WTC11 (cell line): ENCODE data around the gene AGBL4.

Experiments used
- GTF2I ChIP-seq: fragments of 250-450 bp; sonication (Bioruptor Pico); conservative IDR thresholded peaks from 2 replicates; pipeline ENCODE4 v1.4.0; 2021; ENCODE audit warnings: mild to moderate bottlenecking
- SMAD4 ChIP-seq: sonication (generic); formaldehyde crosslinking; IDR thresholded peaks from 2 replicates; pipeline ENCODE4 v1.8.0; 2022; ENCODE audit warnings: mild to moderate bottlenecking, missing genetic modification reagents
- SP1 ChIP-seq: sonication (generic); formaldehyde crosslinking; conservative IDR thresholded peaks from 2 replicates; pipeline ENCODE4 v1.8.1; 2022; ENCODE audit warnings: missing genetic modification reagents
- TCF7 ChIP-seq: sonication (generic); formaldehyde crosslinking; IDR thresholded peaks from 2 replicates; pipeline ENCODE4 v1.8.0; 2022; ENCODE audit warnings: mild to moderate bottlenecking, low read depth, missing genetic modification reagents, moderate library complexity
- TP53 ChIP-seq: sonication (generic); formaldehyde crosslinking; IDR thresholded peaks from 2 replicates; pipeline ENCODE4 v1.8.1; 2023; ENCODE audit warnings: mild to moderate bottlenecking, missing genetic modification reagents
- ZNF121 ChIP-seq: sonication (generic); formaldehyde crosslinking; IDR thresholded peaks from 2 replicates; pipeline ENCODE4 v1.8.0; 2023; ENCODE audit warnings: missing genetic modification reagents
- TF ChIP-seq, protein P1 (sequence below): fragments of 200-600 bp; IDR thresholded peaks from 2 replicates; pipeline ENCODE4 v1.8.0; 2022; ENCODE audit warnings: antibody characterized with exemption
- TF ChIP-seq, protein P2 (sequence below): sonication (generic); formaldehyde crosslinking; conservative IDR thresholded peaks from 2 replicates; pipeline ENCODE4 v1.8.1; 2022; ENCODE audit warnings: mild to moderate bottlenecking, missing genetic modification reagents

DNA sequence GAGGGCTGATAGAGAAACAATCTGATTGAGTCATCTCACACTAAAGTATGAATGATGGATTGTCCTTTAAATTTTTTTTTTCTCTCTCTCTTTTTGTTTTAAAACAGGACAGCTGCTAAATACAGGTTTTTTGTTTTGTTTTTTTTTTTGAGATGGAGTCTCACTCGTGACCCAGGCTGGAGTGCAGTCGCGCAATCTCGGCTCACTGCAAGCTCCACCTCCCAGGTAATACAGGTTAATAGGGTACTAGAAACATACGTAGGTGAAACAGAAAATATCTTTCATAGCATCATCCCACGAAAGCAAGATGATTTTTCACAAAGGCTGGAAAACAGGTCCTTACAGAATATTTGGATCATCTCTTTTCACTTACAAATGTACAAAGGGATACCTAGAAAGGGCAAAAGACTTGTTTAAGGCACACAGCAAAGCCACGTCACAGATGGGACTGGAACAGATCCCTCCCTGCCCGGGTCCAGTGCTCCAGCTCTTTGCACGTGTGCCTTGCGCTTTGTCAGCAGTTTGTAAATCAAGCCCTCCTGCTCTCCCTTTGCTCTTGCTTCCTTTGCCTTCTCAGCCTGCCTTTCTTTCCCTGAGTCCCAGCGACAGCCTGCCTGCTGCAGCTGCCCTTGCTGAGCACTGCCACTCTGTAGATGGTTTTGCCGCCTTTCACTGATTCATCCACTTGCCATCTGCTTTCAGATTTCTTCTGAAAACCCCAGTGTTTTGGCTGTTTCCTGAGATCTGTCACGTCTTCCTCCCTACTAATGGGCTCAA is 1075.8 kb downstream of the AGBL4 start:
- TF ChIP-seq TCF7 (CRISPR knock-in tag) (no peak), ZNF121 (no peak), SP1 (no peak), GTF2I (CRISPR knock-in tag) (no peak), SMAD4 (CRISPR knock-in tag) (no peak), TP53 (CRISPR knock-in tag) (no peak)
- TF ChIP-seq, protein P1, sequence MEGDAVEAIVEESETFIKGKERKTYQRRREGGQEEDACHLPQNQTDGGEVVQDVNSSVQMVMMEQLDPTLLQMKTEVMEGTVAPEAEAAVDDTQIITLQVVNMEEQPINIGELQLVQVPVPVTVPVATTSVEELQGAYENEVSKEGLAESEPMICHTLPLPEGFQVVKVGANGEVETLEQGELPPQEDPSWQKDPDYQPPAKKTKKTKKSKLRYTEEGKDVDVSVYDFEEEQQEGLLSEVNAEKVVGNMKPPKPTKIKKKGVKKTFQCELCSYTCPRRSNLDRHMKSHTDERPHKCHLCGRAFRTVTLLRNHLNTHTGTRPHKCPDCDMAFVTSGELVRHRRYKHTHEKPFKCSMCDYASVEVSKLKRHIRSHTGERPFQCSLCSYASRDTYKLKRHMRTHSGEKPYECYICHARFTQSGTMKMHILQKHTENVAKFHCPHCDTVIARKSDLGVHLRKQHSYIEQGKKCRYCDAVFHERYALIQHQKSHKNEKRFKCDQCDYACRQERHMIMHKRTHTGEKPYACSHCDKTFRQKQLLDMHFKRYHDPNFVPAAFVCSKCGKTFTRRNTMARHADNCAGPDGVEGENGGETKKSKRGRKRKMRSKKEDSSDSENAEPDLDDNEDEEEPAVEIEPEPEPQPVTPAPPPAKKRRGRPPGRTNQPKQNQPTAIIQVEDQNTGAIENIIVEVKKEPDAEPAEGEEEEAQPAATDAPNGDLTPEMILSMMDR: no peak
- TF ChIP-seq, protein P2, sequence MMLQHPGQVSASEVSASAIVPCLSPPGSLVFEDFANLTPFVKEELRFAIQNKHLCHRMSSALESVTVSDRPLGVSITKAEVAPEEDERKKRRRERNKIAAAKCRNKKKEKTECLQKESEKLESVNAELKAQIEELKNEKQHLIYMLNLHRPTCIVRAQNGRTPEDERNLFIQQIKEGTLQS: no peak
